HG03039 (cell line): ENCODE measurements around the gene MACROD1.

Source experiments
- ATAC-seq: cut with Tn5 transposase; IDR thresholded peaks from one replicate; pipeline ENCODE4 v1.9.1; 2021; ENCODE audit warnings: mild to moderate bottlenecking, moderate library complexity; ENCODE audit not compliant: unreplicated experiment

MACROD1 gene

GRCh38 chr11:64131683-64132190 is 34.2 kb downstream of the MACROD1 start:
- ATAC-seq: no peak

GRCh38 chr11:64130618-64131017 is 35.3 kb downstream of the MACROD1 start:
- no peak for ATAC-seq

- no peak for ATAC-seq
Measured at GRCh38 chr11:64129403-64129802, 36.5 kb downstream of the MACROD1 start.

DNA sequence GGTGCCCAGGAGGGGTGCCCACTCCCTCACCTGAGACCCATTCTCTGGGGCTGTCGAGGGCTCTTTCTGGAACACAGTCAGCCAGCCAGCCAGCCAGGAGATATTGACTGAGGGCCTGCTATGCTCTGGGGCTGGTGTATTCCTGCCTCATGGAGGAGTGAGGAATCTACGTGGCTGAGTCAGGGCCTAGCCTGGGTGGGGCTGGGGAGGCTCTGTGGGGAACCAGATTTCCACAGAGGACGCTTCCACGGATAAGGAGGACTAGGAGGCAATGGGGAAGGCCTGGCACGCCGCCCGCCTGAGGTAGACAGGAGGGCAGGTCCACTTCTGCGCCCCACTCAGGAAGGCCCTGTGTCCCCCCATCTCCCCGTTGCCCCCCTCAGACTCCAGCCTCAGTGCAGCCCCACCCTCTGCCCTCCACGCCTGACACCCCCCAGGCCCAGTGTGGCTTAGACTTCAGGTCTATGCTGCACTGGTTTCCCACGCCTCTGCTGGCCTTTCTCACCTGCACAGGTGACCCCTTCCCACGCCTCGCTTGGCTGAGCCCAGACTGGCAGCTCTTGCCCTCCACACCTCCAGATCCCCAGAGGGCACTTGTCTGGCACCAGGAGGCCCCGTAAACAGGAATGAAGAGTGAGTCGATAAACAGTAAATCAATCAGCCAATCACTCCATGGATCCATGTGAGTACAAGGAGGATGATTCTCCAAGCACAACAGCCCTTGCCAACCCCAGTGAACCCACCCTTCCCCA is 37.5 kb downstream of the MACROD1 start:
- no peak for ATAC-seq

- ATAC-seq: no peak
Measured at GRCh38 chr11:64127267-64128072, 38.4 kb downstream of the MACROD1 start.

DNA sequence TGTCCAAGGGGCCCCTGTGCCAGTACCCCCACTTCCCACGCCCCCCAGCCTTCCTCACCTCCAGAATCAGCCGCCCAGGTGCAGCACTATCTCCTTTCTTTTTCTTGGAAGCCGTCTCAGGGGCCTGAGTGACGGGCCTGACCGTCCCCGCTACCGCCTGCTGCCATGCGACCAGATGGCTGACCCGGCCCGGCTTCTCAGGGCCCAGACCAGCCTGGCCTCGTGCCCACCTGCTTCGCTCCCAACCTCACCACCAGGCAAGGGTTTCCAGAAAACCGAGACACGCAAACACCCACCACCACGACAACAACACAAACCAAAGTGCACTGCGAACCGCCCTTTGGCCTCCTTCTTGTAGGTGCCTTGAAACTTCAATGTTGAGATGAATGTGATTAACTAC is 39.1 kb downstream of the MACROD1 start:
- ATAC-seq: no peak

- no peak for ATAC-seq
Measured at GRCh38 chr11:64126371-64126770, 39.5 kb downstream of the MACROD1 start.

GRCh38 chr11:64125676-64126075 is 40.2 kb downstream of the MACROD1 start:
- no peak for ATAC-seq

DNA sequence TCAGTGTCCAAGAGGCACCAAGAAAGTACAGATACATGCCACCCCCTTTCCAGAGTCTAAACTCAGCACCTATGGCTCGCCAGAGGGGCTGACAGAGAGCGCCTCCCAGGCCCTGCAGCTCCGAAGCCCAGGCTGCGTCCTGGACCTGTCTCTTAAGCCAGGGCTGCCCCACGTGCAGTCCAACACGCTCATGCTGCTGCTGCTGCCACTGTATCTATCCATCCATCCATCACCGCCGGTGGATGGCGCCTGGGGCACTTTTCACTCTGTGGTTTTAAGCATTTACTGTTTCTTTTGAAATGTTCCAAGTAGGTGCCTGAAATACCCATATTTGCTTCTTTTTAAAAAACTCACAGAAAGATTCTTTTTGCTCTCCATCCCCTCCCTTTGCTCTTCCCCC is 41.8 kb downstream of the MACROD1 start:
- no peak for ATAC-seq

GRCh38 chr11:64123679-64124078 is 42.2 kb downstream of the MACROD1 start:
- no peak for ATAC-seq

DNA sequence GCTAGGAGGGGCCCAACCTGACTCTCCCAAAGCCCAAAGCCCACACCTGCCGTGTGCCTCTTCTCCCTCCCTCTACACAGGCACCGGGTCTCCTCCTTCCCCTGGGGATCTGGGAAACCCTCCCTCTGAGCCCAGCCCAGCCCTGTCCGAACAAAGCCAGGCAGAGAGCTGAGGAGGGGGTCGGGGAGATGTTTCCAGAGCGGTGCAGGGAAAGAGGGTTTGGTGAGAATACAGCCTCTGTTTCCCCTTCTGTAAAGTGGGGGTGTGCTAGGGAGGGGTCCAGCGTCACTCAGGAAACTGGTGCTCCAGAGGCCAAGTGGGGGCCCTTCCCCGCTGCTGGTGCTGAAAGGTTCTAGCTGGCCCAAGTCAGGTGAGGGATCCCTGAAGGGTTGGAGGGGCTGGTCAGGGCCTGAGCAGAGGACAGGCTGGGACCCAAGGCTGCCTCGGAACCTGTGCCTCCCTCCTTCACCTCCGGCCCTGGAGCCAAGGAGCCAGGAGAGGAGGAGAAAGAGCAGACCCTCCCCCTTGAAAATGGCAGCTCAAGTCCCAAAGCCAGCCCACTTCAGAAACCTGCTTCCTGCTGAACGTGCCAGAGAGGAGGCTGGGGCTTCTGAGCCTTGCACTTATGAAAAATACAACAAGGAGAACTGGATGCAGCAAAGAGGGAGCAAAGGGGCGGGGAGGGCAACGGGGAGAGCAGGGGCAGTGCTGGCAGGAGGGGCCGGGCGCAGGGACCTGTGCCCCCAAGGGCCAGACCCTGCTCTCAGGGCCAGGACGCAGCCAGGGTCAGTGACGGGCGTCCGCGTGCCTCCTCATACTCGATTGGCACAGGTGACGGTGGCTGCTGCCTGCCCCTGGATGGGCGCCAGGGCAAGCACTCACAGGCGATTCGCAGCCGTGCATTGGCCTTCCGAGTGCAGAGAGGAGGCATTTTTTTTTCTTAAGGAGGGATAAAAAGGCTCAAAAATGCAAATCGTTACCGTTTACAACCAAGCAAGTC is 43.2 kb downstream of the MACROD1 start:
- no peak for ATAC-seq

DNA sequence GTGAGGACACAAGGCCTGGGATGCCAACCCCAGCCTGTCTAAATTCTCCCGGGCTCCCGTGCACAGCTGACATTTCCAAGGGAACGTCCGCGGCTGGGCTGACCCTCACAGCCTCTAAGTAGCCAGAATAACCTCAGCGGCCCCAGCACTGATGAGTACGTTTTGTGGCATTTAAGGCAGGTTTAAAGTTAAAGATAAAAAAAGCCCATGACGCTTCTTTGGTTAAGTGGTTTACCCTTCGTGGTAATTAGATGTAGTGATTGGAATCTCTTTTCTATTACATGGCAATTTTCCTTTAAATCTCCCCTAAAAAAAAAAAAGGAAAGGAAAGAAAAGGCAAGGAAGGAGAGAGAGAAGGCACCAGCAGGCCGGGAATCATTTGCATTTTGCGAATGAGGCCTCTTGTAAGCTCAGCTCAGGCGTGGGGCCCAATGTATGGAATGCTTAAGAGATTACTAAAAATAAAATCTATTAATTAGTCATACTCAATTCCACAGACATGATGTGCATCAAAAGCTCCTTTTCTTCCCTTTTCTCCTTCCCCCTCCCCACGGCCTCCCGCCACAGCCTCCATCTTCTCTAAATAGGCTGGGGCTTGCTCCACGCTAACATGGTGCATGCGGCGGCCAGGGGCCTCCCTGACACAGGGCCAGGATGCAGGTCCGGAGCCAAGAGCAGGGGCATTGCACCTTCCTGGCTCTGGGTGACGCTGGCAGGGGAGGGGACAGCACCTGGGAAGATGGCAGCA is 44.1 kb downstream of the MACROD1 start:
- ATAC-seq: no peak

DNA sequence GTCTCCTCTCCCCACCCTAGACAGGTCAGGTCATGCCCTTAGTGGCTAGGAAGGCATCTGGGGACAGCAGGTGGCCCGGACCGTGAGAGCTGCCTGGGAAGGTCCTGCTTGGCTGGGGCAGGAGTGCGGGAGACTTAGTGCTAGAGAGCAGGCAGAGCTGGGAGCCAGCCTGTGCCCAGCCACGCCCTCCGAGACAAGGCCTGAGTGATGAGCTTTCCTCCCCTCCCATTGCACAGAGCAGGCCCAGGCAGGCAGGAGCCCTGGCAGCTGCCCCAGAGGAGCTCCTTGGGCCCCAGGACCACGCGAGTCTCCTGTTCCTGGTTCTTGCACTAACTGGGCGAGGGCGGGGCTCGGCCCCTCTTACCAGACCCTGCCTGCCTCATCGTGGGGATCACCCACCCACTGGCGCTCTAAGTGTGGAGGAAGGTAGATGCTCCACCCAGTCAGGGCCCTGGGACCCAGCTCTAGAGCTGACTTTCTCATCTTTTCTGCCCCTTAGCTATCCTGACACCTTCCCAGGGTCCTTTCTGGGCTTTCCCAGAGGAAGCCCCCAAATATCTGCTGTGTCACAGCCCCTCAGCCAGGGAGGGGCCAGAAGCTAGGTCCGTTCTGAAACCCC is 44.9 kb downstream of the MACROD1 start:
- ATAC-seq: no peak

DNA sequence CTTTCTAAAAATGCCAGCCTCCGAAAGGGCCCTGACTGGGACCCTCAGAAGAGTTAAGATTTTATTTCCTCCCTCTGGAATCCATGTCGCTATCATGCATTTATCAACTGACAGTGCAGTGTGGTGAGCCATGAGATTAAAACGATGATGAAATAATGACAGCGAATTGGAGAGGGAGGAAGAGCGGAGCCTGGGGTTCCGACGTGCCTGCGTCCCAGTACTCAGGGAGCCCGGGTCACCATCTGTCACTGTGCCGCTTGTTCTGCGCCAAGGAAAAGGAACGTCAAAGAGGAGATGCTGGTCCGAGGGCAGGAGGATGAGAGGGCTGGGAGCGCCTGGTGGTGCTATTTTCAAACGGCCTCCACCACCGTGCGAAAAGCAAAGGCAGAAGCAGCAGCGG is 46.2 kb downstream of the MACROD1 start:
- ATAC-seq: no peak

DNA sequence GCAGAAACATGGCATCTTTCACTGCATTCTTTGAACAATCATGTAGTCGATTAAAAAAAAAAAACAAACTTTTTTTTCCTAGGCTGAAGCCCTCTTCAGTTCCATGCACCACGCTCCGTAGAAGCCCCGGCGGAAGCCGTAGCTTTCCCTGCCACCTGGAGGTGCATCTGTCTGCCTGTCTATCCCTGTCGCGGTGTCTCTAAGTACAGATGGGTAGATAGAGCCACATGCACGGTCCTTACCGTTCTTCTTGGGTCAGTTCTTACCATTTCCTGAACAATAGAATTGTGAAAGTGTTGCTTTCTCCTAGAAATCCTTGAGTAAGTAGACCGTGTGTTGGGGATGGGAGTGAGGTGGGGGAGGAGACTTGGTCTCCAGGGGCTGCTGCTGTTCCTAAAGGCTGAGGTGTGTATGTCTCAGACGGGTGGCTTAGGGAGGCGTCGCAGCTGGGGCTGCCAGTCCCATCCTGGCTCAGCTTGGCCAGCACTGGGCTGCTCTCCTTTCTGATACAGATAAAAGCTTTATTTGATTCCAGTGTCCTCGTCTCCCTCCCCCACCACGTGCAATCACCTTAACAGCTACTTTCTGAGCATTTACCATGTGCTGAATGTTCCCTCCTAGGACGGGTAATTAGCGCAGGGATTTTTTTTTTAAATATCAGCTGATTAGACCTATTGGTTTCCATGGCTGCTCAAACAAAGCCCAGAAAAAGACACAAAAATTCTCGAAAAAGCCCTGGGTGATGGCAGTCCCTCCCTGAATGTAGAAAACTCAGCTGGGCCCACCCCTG is 46.8 kb downstream of the MACROD1 start:
- no peak for ATAC-seq

DNA sequence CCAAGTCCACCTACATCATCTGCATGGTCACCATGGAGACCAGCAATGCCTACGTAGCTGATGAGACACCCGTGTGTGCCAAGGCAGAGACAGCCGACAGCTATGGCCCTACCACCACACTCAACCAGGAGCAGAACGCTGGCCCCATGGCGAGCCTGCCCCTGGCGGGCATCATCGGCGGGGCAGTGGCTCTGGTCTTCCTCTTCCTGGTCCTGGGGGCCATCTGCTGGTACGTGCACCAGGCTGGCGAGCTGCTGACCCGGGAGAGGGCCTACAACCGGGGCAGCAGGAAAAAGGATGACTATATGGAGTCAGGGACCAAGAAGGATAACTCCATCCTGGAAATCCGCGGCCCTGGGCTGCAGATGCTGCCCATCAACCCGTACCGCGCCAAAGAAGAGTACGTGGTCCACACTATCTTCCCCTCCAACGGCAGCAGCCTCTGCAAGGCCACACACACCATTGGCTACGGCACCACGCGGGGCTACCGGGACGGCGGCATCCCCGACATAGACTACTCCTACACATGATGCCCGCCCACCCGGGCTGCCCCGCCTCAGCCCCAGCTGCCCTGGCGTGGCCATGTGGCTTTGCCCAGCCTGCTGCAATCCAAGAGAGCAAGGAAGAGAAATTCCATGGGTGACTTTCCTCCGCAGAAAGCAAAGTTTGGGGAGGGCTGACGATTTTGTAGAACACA is 48.0 kb downstream of the MACROD1 start:
- no peak for ATAC-seq

GRCh38 chr11:64115531-64116522 is 50.1 kb downstream of the MACROD1 start:
- no peak for ATAC-seq
